Activated gamma-delta T cell (primary cell): ENCODE data around the gene WDR5.

Experiments used
- DNase-seq: peaks from one replicate; lab custom pipeline; 2025; lab: John Stamatoyannopoulos, UW

WDR5 gene

DNA sequence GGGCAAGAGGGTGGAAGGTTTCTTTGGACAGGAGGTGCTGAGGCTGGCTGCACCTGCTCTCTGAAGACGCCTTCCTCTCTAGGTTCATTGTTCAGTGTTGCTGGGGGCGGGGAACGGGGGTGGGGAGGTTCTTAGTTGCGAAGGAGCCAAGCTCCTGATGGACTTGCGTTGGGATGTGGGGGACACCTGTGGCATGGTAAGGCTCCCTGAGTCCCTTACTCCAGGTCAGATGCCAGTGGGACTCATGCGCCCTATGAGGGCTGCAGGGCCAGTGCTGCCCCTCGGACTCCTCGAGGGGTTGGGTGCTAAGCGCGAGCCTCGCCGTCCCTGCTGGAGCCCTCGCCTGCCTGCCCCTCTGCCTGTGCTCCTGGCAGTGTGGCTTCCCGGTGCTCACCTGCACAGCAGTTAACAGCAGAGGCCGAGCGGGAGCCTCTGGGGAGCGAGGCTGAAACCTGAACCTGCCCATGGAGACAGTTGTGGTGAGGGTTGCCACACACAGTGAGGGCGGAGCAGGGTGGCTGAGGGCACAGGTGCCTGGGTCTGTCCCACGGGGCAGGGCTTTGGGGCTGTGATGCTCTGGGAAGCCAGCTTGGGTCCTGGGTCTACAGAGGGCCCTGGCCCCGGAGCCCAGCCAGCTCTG is 23.0 kb downstream of the WDR5 start:
- DNase-seq, result no peak

DNA sequence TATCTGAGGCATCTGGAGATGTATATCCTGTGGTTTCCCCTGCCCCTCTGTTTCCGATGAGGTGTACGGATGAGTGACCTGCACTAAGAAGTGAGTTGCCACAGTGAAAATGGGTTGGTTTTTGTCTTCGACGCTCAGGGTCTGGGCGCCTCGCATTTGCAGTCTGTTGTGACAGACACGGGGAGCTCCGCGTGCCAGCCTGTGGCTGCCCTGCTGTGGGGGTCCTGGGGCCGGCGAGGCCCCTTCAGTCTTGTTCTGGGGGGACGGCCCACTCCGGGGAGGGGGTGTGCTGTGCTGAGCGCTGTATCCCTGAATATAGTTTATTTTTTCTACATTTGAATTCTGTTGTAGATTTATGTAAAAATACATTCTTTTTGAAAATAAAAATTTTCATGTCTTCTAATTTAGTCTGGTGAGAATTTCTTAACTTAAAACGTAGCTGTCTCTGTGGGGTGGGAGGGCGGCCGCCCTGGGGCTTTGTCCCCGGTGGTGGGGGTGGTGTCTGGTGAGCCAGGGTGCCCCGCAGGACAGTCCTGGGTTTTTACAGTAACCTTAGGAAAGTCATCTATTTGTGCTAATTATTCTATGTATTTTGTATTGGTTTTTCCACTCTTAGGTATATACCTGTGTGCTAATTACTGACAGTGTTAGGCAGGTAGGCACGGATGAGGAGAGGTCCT is 23.8 kb downstream of the WDR5 start:
- no peak for DNase-seq

DNA sequence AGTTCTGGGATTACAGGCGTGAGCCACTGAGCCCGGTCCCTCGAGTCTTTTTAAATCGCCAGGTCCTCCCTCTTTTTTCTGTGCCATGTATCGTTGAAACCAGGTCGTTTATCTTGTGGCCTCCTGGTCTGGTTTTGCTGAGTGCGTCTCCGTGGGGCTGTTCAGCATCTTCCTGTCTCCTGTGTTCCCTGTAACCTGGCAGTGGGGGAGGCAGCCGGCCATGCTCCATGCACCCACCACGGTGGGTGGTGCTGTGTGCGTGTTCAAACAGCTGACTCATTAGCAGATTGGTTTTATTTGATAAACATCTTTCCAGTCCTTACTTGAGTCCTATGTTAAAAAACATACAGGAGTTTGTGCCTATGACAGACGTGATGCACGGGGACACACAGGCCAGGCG is 25.8 kb downstream of the WDR5 start:
- no peak for DNase-seq

DNA sequence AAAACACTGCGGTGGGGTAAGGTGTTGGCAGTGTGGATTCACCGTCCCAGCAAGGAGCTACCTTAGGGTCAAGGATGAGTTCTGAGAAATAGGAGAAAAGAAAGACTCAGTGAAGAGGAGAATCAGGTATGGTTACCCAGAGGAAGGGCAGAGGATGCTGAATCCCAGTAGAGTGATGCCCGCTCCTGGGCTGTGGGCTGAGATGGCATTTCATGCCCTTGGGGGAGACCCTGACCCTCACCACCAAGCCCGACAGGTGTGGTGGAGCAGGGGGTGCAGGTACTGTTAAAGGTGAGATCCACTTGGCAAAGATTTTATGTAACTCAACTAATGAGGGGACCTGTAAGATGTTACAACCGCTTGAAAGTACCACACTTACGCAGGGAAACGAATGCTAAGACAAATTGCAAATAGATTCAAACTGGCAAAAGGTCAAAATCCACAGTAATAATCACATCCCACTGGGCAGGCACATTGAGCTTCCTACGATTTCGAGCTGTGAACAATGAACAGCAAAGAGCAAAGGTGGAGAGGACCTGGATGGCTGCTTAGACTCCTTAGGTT is 26.4 kb downstream of the WDR5 start:
- DNase-seq, result no peak

DNA sequence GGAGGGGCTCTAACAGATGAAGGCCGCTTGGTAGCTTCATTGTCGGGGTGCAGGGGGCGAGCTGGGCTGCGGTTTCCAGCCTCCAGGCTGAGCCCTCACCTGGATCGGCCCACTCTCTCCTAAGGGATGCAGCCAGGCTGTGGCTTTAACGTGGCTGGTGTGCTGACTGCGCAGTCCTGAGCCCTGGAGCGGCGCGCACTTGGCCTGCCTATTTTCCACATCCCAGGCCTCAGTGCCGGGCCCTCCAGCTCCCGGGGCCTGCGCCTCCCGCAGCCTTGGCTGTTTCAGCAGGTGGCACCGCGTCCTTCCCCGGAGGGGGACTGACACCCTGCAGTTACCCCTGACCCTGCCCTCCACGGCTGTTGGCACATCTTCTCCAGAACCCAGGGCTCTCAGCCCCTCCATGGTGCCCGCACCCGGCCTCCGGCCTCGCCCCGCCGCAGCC is 27.1 kb downstream of the WDR5 start:
- DNase-seq, result no peak

DNA sequence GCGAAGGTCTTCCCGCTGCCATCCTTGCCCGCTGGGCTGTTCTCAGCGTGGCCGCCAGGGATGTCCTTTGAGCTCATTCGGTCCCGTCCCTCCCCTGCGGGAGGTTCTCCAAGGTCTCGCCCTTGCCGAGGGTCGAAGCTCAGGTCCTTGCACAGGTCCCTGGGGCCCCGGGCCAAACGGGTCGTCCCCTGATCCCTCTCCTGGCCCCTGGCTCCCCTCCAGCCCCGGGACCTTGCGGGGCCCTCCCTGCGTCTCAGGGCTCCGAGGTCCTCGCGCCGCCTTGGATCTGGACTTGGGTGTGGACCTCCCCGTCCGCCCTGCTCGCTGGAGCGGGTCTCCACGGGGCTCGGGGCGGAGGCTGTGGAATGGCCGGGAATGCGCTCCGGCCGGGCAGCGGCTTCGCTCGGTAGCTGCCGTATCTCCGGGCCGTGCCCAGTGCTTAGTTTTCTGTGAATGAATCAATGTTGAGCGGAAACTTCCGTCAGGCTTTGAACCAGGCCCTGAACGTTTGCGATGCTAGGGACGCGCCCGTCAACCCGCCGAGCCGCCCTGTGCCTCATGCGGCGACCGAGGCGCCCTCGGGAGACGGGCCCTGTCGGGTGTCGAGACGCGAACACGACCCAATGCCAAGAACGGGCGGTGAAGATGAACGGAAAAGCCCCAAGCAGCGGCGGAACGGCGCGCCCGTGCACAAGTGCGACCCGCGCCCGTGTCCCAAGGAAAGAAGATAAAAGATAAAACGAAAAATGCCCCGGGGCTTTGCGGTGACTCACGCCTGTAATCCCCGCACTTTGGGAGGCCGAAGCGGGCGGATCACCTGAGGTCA is 27.7 kb downstream of the WDR5 start:
- DNase-seq, result peak; percentile 53

DNA sequence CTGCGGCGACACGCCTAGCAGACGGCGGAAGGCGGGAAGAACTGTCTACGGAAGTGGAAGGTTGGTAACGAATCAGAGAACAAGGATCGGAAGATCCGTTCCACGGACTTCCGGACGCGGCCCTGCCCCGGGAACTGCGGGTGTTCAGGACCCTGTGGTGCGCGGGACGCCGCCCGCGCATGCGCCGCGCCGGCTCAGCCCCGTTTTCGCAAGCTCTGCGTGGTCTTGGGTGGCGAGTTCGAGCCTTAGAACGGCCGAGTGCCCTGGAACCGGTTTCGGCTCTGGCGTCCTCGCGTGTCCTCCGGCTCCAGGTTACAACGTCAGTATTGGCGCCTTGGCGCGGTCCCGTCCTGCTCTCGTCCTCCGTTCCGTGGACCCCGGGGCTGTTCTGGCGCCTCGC is 29.0 kb downstream of the WDR5 start:
- no peak for DNase-seq

DNA sequence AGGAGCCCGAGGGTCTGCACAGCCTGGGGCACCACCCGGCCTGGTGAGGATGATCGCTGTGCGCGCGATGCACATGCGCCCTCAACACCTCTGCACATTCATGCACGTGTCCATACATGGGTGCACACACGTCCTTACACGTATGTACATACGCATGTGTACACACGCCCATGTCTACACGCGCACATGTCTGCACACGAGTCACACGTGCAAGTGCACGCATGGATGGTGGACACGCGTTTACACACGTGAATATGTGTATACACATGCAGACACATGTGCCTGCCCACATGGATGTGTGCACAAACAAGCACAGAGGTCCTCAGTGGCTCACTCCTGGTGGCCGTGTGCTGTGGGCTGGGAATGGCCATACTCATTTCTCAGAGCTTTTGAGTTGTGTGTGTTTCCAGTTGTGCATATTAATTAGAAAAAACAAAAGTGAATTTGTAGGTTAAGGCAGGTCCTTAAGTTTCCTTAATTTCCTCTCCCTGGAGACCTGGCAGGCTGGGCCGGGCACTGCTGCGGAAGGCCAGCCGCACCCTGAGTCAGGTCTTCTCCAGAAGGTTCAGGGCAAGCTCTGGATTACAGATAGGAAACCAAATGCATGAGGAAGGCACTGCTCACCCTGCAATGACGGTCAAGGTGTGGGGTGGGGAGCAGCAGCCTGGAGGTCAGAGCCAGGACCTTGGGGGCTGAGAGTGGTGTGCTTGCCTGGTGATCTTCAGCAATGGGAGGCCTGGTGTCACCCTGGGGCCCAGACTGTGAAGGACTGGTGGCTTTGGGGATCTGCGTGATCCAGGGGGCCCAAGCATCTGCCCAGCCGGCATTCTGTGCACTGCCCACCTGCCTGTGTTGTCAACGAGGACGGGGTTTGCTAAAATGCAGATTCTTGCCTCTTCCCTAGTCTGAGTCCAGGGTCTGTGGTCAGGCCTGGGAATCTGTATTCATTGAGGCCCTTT is 29.8 kb downstream of the WDR5 start:
- DNase-seq, result no peak

DNA sequence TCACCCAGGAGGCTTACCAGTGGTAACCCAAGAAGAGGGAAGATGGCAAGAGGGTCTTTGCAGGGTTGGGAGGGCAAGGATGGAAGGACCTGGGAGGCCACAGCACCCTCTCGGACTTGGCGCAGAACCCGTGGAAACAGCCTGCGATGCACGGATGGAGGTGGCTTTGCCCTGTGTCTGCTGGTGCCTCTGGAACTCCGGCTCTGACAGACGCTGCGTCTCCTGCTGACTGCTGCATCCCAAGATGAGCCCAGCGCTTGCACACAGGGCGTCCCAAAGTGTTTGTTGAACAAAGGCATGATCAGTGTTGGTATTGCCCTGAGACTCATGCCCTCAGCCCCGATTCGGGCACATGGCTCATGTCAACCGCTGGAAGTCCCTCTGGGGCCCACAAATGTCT is 30.5 kb downstream of the WDR5 start:
- DNase-seq, result no peak

DNA sequence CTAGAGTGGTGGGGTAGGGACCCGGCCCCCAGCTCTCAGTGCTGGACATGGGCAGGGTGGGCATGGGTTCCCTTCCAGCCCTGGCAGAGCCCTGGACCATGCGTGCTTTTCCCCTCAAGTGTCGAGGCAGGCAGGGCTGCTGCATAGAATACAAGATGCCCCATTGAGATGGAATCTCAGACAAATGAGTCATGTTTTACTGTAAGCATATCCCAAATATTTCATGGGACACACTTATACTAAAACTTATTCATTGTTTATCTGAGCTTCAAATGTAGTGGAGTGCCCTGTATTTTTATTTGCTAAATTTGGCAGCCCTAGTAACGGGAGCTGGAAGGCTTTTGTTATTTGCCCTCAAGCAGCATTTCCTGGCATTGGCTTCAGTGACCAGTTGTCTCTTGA is 31.6 kb downstream of the WDR5 start:
- DNase-seq, result no peak

DNA sequence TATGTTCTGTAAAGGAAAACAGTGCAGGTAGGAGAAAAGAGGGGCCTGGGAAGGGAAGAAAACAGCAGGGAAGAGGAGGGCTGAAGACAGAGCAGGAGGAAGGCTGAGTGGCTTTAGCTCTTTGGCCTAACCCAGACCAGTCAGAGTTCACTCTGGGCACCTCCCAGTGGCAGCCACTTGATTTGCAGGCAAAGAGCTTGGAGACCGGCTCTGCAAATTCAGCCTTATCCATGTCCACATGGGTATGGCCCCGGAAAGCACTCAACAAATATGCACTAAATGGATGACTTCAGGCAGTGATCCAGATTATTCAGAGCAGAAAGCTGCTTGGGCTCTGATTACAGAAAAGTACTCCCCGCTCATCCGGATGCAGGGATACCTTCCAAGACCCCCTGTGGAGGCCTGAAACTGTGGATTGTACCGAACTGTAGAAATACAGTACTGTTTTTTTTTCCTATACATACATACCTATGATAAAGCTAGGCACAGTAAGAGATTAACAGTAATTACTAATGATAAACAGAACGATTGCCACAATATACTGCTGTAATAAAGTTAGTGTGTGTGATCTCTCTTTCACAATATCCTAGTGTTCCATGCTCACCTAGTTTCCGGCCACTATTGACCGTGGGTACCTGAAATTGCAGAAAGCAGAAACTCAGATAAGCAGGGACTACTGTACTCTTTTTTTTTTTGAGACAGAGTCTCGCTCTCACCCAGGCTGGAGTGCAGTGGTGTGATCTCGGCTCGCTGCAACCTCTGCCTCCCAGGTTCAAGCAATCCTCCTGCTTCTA is 33.1 kb downstream of the WDR5 start:
- no peak for DNase-seq

DNA sequence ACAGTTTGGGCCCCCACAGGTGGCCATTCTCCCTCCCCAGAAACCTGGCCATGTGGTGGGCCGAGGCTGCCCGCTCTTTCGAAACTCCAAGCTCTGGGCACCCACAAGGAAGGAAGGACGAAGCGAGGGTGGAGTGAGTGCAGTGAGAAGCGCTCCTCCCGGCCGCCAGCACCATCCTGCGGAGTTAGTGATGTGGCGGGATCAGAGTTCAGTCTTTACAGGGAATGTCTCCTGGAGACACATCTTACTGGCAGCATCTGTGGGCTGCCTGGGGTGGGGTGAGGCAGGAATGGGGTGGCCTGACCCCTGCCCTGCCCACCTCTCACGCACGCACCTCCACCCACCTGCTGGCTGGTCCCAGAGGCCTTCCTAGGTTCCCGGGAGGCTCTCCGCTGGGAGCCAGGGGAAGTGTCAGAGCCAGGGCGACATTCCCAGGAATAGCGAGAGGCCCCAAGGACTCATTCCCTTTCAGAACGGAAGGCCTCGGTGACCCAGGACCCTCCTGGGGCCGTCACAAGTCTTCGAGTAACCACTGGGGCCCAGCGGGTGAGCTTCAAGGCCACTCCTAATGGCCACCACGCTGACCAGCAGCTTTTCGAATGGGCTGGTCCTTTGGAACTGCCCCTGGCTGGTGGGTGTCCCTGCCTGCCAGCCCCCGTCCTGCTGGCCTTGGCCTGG is 34.0 kb downstream of the WDR5 start:
- DNase-seq, result no peak

DNA sequence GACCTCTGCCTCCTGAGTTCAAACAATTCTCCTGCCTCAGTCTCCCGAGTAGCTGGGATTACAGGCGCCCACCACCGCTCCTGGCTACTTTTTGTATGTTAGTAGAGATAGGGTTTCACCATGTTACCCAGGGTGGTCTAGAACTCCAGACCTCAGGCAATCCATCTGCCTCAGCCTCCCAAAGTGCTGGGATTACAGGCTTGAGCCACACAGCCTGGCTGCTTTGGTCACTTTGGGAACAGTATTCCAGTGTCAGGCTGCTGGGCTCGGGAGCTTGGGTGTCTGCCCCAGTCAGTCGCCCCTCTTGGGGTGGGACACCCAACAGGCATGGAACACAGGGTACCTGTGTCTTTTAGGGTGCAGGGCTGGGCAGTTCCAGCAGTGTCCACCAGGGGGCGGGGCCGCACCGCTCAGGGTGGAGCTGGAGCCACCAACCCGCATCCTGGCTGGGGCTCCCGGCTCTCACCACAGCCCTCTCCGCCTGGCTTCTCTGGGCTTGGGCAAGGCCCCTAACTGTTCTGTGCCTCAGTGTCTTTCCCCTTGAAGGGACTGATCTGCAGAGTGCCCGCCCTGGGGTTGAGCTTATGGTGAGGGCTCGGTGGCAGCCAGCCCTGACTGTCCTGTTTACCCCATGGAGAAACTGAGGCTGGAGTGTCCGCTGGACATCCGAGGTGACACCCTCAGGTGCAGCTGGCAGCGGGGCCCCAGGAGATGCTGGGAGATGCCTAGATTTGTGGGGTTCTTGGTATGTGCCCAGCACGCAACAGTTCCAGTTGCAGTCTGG is 34.8 kb downstream of the WDR5 start:
- no peak for DNase-seq

DNA sequence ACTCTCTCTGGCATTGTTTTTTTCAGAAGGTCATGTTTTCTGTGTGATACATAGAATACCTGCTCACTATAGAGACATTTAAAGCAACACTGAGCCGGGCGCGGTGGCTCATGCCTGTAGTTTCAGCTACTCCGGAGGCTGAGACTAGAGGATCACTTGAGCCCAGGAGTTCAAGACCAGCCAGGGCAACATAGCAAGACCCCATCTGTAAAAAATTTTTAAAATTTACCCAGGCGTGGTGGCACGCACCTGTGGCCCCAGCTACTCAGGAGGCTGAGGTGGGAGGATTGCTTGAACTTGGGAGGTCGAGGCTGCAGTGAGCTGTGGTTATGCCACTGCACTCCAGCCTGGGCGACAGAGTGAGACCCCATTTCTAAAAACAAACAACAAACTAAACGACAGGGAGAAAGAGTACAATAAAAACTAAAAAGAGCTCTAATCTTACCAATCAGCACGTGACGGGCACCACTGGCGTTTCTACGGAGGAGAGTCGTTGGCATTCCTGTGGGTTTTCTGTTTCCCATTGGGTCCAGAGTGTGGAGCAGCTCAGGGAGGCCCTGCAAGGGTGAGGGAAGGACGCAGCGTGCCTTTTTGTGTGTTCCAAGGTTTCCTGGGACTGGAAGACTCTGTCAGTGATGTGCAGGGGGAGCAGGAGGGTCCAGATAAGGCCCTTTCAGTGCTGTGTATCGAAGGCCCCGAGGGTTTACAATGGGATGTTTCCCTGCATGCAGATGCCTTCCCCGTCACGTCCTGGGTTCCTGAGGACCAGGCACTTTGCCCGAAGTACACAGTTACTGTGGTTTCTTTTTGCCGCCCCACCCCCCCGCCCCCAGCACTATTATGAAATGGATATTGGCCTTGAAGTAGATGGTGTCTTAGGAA is 35.7 kb downstream of the WDR5 start:
- DNase-seq, result no peak

DNA sequence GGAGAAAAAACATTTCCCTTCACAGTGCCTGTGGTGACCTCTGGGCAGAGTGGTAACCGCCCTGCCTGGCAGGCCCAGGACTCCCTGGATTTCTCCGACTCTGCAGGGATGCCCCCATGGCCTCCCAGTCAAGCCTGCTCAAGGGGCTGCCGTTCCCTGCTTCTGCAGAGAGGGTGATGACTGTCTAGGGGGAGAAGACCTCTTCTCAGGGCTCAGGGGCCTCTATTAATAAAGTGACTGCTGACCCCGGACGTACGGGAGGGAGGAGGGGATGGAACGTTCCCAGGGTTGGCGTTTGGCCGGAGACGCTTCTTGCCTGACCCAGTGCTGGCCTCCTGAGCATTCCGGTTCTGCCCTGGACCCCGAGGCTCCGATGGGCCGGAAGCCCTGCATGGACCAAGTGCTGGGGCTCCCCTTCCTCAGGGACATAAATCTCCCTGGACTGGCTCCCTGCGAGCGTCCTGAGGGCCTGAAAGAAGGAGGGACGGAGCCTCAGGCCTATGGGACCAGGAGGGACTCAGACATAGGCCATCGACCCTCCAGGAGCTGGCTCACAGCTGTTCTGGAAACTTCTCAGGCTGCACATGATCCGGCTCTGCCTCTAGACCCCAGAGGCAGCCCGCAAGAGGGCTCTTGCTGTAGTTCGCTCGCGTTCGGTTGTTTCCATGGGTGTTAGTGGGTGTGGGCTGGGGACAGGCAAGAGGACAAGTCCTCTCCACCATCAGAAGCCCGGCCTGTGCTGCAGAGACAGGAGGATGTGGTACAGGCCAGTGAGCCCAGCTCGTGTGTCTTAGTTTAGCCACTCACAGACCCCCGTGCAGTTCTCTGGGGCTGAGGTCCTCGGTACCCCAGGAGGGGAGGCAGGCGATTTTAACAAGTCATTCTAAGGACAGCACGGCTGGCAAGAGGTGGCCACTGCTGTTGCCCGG is 36.6 kb downstream of the WDR5 start:
- DNase-seq, result no peak

DNA sequence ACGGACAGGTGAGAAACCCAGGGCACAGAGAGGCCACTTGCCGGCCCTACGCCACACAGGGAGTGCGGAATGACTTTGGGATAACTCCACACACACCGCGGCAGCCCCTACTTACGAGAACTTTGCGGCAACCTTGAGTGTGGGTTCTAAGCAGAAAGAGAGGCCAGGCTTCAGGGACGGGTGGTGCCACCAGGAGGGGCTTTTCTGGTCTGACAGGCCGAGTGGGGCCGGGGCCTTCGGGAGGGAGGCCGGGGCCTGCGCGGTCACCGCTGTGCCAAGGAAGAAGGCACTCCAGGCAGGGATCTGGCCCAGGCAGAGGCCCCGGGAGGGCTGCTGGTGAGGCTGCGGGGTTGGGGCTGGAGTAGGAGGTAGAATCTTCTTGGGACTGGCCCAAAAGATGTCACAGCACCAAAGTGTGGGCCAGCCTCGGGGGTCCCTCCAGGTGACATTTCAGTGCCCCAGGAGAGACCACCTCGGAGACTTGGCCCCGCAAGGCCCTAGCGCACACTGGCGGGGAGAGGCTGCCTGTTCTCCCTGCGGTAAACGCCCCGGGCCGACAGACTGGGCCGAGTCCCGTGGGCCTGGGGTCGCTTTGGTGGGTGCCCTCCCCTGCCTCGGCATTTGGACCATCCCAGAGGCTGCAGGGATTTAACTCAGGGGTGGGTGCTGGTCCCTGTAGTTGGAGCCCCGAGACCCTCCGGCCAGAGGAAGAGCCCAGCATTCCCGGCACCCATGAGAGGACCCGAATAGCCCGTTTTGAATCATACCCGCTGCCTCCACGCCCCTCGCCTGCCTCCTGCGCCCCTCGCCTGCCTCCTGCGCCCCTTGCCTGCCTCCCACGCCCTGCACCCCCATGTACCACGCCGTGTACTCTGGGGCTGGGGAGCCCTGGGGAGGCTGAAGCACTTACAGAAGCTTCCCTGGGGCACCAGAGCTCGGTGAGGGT is 37.5 kb downstream of the WDR5 start:
- DNase-seq, result no peak
